NCI-H345 (cell line): Measurements from ENCODE around the gene POGK.
"Not testable (repeated sequence)": the region's sequence is repeated elsewhere in the genome, so short reads cannot be mapped to it uniquely, and the experiment has no call there.

Experiments
- DNase-seq: peaks from one replicate; lab custom pipeline; 2025; lab: John Stamatoyannopoulos, UW

POGK gene, protein sequence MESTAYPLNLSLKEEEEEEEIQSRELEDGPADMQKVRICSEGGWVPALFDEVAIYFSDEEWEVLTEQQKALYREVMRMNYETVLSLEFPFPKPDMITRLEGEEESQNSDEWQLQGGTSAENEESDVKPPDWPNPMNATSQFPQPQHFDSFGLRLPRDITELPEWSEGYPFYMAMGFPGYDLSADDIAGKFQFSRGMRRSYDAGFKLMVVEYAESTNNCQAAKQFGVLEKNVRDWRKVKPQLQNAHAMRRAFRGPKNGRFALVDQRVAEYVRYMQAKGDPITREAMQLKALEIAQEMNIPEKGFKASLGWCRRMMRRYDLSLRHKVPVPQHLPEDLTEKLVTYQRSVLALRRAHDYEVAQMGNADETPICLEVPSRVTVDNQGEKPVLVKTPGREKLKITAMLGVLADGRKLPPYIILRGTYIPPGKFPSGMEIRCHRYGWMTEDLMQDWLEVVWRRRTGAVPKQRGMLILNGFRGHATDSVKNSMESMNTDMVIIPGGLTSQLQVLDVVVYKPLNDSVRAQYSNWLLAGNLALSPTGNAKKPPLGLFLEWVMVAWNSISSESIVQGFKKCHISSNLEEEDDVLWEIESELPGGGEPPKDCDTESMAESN

DNA sequence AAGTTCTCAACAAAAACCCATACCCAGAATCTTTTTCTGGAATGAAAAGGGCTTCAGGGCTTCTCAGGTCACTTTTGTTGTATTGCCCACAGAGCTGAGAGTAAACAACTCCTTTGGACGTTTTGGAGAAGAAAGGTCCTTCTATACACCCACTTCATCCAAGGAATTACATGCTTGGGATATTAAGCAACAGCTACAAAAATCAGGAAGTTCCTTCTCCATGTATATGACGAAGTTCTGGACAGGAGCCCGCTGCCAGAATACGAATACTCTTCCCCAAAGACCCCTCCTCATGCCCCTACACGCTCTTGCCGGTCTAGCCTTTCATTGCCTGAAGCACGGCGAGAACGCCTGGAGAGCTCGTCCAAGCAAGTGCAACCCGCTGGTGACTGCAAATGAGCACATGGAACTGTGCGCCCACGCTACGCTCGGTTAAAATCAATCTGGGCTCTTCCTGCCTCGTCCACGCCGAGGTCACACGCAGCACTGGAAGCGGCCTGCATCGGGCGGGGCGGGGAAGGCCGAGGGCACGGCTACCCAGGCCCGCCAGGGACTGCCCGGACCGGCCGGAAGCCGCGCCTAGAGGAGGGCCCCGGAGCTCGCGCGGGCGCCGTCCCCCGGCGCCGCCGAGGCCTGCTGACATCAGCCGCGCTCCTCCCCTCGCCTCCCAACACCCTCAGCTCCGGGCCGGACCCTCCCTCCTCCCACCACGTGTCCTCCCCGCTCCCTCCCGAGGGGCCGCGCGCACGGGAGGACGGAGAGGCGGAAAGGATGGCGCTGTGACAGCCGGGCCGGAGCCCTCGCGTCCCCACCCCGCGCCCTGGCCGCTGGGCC lies at the start of gene POGK:
Gene POGK, plus strand, starts transcription at position 710 of the 834 bp plus-strand sequence. CDS start 1,482 bp downstream, outside the sequence.
- DNase-seq, result peak; percentile 91

DNA sequence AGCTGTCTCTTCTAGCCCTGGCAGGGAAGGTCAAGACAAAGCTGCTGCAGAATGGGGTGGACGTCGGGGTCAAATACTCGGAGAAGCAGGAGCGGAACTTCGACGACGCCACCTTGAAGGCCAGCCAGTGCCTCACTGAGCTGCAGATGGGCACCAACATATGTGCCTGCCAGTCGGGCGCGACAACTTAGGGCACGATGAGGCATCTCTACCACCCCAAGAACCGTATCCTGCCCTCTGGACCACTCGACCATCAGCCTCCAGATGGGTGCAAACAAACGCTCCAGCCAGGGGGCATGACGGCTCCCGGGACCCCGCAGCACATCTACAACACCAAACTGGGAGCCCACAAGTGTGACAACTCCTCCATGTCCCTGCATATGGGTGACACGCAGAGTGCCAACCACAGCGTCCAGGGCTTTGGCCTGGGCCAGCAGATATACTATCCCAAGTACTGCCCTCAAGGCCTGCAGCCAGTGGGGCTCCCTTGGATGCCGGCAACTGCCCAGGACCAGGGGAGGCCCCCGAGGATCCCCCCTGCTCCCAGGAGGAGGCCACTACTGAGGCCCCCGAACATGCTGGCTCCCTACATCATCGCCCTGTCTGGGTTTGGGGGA lies 42.5 kb upstream of the POGK start:
- no peak for DNase-seq

DNA sequence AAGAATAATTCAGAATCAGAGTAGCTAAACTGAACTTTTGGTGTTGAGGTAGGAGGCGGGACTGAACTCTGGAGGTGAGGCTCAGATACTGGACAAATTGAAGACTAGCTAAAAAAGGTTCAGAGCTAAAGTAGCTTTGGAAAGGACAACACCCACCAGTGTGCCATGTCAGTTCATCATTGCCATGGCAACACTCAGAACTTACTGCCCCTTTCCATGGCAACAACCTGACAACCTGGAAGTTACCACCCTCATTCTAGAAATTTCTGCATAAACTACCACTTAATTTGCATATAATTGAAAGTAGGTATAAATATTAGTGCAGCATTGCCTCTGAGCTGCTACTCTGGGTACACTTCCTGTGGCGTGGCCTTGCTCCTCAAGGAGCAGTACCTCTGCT lies 30.3 kb upstream of the POGK start:
- DNase-seq, result no peak

DNA sequence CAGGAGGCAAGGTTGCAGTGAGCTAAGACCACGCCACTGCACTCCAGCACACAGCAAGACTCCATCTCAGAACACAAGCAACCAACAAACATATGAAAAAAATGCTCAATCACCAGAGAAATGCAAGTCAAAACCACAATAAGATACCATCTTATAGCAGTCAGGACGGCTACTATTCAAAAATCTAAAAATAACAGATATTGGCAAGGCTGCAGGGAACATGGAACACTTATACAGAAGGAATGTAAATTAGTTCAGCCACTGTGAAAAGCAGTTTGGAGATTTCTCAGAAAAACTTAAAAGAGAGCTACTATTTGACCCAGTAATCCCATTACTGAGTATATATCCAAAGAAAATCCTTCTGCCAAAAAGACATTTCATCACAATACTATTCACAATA lies 27.6 kb upstream of the POGK start:
- DNase-seq, result no peak

DNA sequence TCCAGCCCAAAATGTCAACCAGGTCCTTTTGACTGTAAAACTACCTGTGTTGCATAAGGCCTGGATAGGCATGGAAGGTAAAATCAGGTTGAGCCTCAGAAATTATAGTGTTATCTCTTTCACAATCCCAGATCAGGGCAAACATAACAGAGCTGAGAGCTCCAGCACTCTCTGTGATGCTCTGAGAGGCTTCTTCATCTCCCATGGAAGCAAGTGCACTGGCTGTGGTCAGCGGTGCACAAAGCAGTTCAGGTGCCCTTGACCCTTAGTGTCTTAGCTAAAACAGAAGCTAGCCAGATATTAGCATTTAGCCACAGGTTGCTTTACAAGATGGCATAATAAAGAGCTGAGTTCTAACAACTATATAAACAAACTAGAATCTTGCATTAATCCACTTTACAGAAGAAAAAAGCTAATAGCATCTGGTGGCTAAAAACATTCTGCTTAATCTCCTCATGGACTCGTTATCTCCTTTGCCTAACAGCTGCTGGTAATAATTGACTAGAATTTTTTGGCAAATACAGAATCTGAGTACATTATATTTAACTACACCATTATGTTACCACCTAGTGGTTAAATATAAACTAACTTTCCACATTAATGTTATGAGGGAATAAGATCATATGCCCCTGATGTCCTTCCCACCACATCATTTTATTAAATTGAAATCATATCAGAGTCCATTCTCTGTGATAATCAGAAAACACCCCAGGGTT lies 25.6 kb upstream of the POGK start:
- DNase-seq, result no peak

DNA sequence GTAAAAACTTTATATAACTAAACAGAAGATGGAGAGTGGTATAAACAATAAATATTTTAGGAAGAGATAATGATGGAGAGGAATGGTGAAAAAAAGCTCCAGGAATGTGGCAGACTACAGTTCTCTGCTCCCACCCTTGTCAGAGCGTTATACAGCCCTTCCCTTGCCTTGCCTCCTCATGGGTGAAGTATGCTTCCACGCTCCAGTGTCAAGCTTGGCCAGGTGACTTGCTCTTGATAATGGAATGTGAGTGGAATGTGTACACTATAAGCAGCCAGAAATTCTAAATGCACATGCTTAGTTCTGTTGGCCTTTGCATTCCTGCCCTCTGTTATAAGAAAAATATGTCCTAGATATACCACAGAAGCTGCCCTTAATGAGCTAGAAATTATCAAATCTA lies 24.7 kb upstream of the POGK start:
- no peak for DNase-seq

DNA sequence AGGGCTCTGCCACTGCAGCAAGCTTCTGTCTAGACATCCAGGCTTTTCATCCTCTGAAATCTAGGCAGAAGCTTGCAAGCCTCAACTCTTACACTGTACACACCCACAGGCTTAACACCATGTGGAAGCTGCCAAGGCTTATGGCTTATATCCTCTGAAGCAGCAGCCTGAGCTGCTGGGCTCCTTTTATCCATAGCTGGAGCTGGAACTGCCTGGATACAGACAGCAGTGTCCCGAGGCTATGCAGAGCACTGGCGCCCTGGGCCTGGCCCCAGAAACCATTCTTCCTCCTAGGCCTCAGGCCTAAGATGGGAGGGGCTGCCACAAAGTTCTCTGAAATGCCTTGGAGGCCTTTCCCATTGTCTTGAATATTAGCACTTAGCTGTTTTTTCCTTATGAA lies 19.3 kb upstream of the POGK start:
- DNase-seq, result no peak

DNA sequence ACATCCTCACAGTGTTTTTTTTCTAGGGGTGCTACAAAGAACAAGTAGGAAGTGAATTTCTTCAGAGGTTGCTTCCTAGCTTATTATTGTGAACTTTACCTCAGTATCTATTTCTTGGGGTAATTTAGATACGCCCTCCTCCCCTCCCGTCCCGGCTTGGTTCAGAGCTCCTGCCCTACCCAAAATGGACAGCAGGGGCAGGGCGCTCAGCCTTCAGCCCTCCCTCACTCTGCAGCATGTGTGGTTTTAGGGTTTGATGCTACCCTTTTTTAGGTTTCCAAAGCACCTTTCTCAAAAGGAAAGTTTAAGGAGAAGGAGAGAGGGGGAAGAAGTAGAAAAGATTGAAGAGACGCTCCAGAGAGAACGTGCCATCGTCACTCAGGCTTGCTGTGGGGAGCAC lies 16.9 kb upstream of the POGK start:
- no peak for DNase-seq

DNA sequence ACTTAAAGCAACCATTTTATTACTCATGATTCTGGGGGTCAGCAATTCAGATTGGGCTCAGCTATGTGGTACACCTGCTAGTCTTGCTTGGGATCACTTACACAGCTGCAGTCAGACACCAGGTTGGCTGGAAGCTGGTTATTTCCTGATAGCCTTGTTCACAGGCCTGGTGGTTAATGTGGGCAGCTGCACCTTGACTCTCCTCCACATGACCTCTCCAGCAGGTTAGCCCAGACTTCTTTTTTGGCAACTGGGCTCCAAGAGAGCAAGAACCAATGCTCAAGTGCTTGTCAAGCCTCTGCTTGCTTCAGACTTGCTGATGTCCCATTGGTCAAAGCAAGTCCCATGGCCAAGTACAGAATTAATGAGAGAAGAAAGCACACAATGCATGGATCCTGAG lies 11.8 kb upstream of the POGK start:
- no peak for DNase-seq

DNA sequence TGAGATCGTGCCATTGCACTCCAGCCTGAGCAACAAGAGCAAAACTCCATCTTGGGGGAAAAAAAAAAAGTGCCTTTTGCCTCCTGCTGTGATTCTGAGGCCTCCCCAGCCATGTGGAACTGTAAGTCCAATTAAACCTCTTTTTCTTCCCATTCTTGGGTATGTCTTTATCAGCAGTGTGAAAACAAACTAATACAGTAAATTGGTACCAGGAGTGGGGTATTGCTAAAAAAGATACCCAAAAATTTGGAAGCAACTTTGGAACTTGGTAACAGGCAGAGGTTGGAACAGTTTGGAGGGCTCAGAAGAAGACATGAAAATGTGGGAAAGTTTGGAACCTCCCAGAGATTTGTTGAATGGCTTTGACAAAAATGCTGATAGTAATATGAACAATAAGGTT lies 9.5 kb upstream of the POGK start:
- DNase-seq, result not testable (repeated sequence)

DNA sequence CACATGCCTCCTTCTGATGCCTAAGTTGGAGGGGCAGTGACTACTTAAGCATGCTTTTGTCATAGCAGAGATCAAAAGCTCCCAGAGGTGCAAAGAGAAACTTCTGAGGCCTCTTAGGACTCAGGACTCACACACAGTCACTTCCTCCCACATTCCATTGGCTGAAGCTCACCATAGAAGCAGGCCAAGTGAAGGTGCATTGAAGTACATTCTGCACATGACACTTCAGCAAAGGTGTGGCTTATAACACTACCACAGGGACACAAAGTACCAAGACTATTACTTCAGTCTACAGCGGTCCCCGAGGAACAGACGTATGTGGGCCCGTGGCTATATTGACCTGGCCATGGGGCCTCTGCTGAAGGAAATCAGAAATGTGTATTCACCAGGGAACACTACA lies 2.5 kb upstream of the POGK start:
- DNase-seq, result no peak

DNA sequence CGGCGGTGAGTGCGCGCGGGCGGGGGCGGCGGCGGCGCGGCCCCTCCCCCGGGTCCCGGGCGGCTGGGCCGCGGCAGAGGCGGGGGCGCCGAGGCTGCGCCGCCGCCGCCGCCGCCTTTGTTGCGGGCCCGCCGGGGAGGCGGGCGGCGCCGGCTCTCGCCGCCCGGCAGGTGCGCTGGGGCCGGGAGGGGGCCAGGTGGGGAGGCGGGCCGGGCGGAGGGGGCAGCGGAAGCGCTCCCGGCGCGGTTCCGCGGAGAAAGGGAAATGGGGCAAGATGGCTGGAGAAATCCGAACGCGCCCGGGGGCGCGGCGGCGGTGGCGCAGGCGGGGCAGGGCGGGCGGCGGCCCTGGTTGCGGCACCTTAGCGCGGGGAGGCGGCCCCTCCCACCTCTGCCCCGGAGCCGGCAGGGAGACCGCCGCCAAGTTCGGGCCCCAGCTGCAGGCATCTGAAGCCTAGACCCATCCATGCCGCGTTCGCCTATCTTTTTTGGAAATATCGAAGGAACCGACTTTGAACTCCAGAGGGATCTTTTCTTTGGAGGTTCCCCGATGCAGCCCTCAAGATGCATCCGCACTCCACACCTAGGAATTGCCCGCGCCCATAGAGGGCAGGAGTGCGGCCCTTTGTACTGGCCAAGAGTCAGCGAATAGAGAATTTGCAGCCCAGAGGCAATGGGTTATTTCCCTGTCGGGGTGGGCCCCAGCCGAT lies 479 bp downstream of the POGK start:
- peak; percentile 64 for DNase-seq

DNA sequence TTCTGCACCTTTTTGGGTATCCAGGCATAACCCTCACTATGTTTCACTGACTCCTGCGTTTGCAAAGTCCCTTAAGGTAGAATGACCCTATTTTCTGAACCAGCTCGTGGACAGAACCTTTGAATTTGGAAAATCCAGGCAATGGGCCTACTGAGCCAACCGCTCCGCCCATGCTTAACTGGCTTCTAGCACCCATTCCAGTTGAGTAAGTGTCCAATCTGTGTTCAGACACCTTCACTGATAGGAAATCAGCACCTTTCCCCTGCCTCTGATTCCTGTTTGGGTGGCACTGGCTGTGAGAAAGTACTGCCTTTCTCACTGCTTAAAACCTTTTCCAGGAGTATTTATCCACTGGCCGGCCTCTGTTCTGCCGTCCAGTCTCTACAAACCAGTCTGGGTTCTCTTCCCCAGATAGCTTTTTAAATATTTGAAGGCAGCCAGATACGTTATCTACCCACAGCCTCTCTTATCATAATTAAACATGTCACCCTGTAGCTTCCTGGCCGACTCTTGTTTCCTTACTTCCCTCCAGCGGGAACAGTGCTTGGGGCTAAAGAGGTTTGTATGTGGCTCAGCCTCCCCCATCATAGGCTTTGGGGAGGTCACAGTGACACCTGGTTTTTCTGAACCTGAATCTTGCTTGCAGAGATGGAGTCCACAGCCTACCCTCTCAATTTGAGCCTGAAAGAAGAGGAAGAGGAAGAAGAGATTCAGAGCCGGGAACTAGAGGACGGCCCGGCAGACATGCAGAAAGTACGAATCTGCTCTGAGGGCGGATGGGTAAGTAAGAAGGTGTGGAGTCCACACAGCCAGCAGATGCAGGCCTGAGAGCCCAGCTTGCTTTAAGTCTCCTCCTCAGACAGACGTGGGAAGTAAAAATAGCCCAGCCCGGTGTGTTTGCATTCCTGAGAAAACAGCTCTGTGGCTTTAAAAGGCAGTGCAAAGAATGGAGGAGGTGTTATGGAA lies 1.3 kb downstream of the POGK start:
- DNase-seq, result no peak

DNA sequence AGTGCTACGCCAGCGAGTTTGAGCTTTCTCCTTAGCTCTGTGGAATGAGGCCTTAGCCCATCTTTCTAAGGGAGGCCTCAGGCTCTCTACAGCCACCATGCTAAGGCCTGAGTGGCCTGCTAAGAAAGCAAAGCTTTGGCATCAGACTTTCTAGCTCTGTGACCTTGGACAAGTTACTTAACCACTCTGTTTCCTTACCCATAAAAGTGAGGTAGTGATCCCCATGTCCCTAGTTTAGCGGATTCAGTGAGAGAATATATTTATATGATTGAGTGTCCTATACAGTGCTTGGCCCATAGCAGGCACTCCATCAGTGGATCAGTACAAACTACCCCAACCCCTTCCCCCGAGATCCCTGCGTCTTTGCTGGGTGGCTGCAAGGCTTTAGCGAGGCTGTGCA lies 4.0 kb downstream of the POGK start:
- no peak for DNase-seq

DNA sequence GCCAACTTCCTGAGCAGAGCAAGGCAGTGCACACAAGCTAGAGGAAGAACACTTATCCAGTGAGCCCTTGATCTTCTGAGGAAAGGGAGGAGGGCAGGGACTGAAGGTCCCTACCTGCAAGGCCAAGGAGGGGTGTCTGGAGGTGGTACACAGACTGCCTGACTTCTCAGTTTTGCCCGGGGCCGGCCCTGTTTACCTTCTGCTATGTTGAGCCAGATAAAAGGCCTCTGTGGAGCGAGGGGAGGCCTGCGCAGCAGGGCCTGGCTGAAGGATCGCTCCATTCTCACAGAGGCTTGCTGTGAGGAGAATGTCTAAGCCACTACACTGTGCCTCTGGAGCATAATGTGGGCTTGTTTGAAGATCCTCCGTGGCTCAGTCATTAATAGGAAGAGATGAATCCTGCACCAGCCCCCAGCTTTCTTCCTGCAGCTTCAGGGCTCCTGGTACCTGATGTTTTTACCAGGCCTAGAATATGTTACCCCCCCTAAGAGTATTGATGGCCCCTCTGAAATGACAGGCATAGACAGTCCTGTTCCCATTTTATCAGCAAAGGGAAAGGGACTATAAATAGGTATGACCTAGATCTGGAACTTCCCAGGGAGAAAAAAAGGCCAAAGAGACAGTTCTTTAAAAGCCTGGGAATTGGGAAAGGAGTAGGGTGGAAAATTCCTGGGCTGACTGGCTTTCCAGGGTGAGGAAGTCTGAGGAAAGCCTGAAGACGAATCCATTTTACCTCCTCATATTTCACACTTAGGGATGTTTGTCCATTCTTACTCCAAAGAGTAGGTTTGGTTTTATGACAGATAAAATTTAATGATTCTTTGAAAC lies 4.7 kb downstream of the POGK start:
- no peak for DNase-seq

DNA sequence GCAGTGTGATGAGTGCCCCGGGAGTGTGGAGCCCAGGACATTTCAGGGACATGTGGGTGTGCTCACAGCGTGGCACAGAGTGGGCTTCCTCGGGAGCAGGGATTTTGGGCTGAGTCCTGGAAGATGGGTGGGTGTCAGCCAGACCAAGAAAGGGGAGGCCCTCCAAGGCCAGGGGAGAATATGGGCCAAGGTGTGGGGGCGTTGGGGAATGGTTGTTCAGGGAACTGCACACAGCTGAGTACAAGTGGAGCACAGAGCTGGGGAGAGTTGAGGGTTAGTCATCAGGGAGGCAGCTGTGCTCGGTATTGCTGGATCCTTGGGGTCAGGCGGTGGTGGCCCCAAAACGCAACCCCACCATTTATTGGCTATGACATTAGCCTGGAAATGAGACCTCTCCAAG lies 5.5 kb downstream of the POGK start:
- DNase-seq, result no peak

DNA sequence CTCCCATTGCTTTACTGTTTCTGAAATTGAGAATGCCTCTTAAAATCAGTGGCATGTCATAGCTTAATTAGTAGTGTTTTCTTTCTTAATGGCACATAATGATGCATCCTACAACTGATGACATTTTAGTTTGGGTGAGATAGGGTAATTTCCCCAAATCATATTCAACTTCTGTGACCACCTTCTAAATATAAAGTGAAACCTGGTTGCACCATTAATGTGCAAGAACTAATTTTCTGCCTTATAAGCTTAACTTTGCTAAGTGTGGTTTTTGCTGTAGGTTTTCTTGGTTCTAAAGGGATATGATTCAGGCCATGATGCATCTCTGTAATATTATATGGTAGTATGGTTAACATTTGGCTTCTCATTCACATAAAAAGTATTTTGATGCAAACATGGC lies 8.9 kb downstream of the POGK start:
- DNase-seq, result no peak

DNA sequence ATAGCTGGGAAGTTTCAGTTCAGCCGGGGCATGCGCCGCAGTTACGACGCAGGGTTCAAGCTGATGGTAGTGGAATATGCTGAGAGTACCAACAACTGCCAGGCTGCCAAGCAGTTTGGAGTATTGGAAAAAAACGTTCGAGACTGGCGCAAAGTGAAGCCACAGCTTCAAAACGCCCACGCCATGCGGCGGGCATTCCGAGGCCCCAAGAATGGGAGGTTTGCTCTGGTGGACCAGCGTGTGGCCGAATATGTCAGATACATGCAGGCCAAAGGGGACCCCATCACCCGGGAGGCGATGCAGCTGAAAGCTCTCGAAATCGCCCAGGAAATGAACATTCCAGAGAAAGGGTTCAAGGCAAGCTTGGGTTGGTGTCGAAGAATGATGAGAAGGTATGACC lies 9.9 kb downstream of the POGK start:
- DNase-seq, result no peak

DNA sequence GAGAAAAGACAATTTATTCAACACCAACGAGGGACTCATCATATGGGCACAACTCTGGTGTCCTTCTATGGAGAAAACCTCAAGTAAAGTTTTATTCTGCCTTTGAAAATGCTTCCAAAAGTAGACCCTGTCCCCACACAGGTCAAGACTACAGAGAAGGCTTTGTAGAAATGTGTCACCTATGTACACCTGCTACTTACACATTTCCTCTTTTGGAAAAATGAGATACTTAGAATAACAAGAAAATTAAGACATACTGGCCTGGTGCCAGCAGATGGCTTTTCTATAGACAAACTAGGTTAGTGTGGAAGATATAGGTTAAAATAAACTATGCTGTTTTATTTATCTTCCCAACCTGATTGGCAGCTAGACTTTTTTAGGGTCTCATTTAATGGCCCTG lies 13.6 kb downstream of the POGK start:
- DNase-seq, result no peak
